ENCODE results near the gene SNUPN.

DNA sequence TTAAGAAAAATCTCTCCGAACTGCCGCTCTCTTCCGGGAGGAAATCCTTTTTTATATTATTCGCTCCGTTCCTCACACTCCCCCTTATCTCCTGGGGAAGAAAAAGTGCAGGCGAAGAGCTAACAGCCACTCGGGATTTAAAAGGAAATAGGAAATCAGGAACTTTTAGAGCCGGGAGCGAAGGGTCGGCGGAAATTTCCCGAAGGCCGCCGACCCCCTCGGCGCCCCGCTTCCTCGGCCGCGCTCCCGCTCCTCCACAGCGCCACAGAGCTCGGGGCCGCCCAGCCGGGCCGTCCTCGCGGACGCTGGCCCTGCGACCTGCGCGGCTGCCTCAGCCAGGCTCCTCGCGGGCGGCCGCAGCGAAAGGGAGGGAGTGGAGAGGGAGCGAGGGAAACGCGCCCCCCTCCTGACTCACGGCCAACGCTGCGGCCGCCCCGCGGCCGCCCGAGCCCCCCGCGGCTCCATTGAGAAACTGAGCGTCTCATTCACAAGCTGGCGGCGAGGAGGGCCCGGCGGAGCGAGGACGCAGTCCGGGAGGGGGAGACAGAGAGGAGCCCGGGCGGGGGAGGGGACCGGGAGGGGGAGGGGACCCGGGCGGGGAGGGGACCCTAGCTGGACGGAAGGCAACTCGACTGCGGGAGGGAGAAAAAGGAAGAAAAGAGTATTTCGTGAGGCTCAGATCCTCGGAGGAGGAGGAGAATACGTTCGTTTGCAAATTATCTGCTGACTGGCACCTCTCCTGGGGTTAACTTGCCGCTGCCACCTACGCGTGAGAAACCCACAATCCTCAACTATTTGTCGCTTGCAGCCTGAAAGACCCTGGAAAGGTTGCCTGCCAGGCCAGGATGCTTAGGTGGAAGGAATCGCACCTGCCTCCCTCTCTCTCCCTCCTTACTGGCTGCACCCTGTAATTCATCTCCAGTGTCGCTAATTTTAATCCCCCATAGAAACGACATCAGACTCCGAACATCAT lies 46.3 kb downstream of the SNUPN start, which contains the start of gene PTPN9:
- TF ChIP-seq SP1 (IDR thresholded peaks at IDR 0.05) (no peak), PKNOX1 (IDR thresholded peaks at IDR 0.05) (no peak), SUZ12 (IDR thresholded peaks at IDR 0.05) (no peak), CTBP1 (IDR thresholded peaks at IDR 0.05; ENCODE audit: borderline replicate concordance) (no peak), TARDBP (IDR thresholded peaks at IDR 0.05) (no peak)
